IMR-90 (cell line): ENCODE results near the gene D2HGDH. TPM values are rescaled to one million over a fixed set of nuclear protein-coding genes. Genes with fewer than 3 reads are reported as not detected.

Experiments
- ATAC-seq: fragments of 200-7000 bp; cut with Tn5 transposase; 2 replicates; pipeline ENCODE4 v1.9.1; 2020; ENCODE audit warnings: low read depth, mild to moderate bottlenecking, moderate library complexity
- BruUV-seq: library from RNA; stranded (reverse); fragments of 400-500 nt; replicated peaks from 2 replicates; lab custom pipeline; 2021; lab: Mats Ljungman, UMichigan
- CTCF ChIA-PET: fragments of 300-600 bp; formaldehyde crosslinking; extraction: SDS; loops from one replicate; lab custom pipeline; 2021; ENCODE audit warnings: antibody characterized with exemption; lab: Yijun Ruan, JAX
- POLR2A ChIA-PET: fragments of 300-600 bp; sonication (Branson Sonifier 250); formaldehyde crosslinking; loops from one replicate; lab custom pipeline; 2022; ENCODE audit warnings: antibody characterized with exemption; ENCODE audit not compliant: unreplicated experiment; lab: Charles Lee
- DNase-seq: peaks from one replicate; pipeline ENCODE4 v3.0.0; 2013
- H2AFZ ChIP-seq: replicated peaks from 2 replicates; pipeline ENCODE3; 2013; ENCODE audit warnings: low read length, mild to moderate bottlenecking; ENCODE audit not compliant: poor library complexity
- H2AK5ac ChIP-seq: 2 replicates; pipeline ENCODE4 v1.6.1; 2013; ENCODE audit warnings: low read depth, low read length, inconsistent platforms
- H2AK9ac ChIP-seq: replicated peaks from 2 replicates; pipeline ENCODE3; 2013; ENCODE audit warnings: mild to moderate bottlenecking, low read depth, low read length, moderate library complexity; ENCODE audit not compliant: poor library complexity
- H2BK120ac ChIP-seq: 2 replicates; pipeline ENCODE4 v1.6.1; 2013; ENCODE audit warnings: low read depth, low read length, inconsistent platforms
- H2BK15ac ChIP-seq: 3 replicates; pipeline ENCODE4 v1.6.1; 2013; ENCODE audit warnings: low read depth, low read length, inconsistent platforms
- H2BK20ac ChIP-seq: 2 replicates; pipeline ENCODE4 v1.6.1; 2013; ENCODE audit warnings: low read depth, mild to moderate bottlenecking, inconsistent platforms, low read length, moderate library complexity
- H2BK5ac ChIP-seq: 2 replicates; pipeline ENCODE4 v1.6.1; 2013; ENCODE audit warnings: mild to moderate bottlenecking, low read depth, low read length, inconsistent platforms; ENCODE audit not compliant: poor library complexity, severe bottlenecking
- H3K14ac ChIP-seq: replicated peaks from 2 replicates; pipeline ENCODE4 v1.6.1; 2013; ENCODE audit warnings: low read depth, low read length, inconsistent platforms
- H3K18ac ChIP-seq: 2 replicates; pipeline ENCODE4 v1.6.1; 2013; ENCODE audit warnings: low read depth, low read length, control low read depth
- H3K23ac ChIP-seq: 2 replicates; pipeline ENCODE4 v1.6.1; 2013; ENCODE audit warnings: low read depth, low read length, inconsistent platforms
- H3K27ac ChIP-seq: 2 replicates; pipeline ENCODE4 v1.5.1; 2013; ENCODE audit warnings: mild to moderate bottlenecking, control low read depth, low read length; ENCODE audit not compliant: insufficient read depth
- H3K27me3 ChIP-seq: 2 replicates; pipeline ENCODE4 v1.6.1; 2013; ENCODE audit warnings: low read length; ENCODE audit not compliant: control insufficient read depth, insufficient read depth
- H3K36me3 ChIP-seq: 2 replicates; pipeline ENCODE4 v1.6.1; 2013; ENCODE audit warnings: low read length, mixed read lengths; ENCODE audit not compliant: control insufficient read depth, insufficient read depth
- H3K4ac ChIP-seq: 2 replicates; pipeline ENCODE4 v1.6.1; 2013; ENCODE audit warnings: low read depth, low read length, inconsistent platforms
- H3K4me1 ChIP-seq: 2 replicates; pipeline ENCODE4 v1.6.1; 2013; ENCODE audit warnings: low read length, mixed read lengths; ENCODE audit not compliant: control insufficient read depth, insufficient read depth
- H3K4me2 ChIP-seq: 2 replicates; pipeline ENCODE4 v1.6.1; 2013; ENCODE audit warnings: low read depth, mild to moderate bottlenecking, control low read depth, low read length, moderate library complexity
- H3K4me3 ChIP-seq: 2 replicates; pipeline ENCODE4 v1.5.1; 2013; ENCODE audit warnings: low read depth, mild to moderate bottlenecking, control low read depth, low read length, moderate library complexity; ENCODE audit not compliant: insufficient read depth
- H3K56ac ChIP-seq: 2 replicates; pipeline ENCODE4 v1.6.1; 2013; ENCODE audit warnings: low read length, inconsistent platforms; ENCODE audit not compliant: insufficient read depth; ENCODE audit errors: extremely low read depth
- H3K79me1 ChIP-seq, 2 experiments: 2 replicates each; pipeline ENCODE4 v1.6.1; 2013; ENCODE audit warnings: low read length in 2 of 2, inconsistent platforms in 1 of 2, low read depth in 1 of 2
- H3K9ac ChIP-seq: 2 replicates; pipeline ENCODE4 v1.6.1; 2013; ENCODE audit warnings: low read depth, low read length, control low read depth
- H3K9me1 ChIP-seq: 2 replicates; pipeline ENCODE4 v1.6.1; 2013; ENCODE audit warnings: low read length, inconsistent platforms; ENCODE audit not compliant: insufficient read depth
- H3K9me3 ChIP-seq: 2 replicates; pipeline ENCODE4 v1.6.1; 2013; ENCODE audit warnings: low read length; ENCODE audit not compliant: control insufficient read depth, insufficient read depth
- H4K20me1 ChIP-seq: 2 replicates; pipeline ENCODE4 v1.6.1; 2013; ENCODE audit warnings: low read length, inconsistent platforms; ENCODE audit not compliant: insufficient read depth
- H4K5ac ChIP-seq: 2 replicates; pipeline ENCODE4 v1.6.1; 2013; ENCODE audit warnings: mild to moderate bottlenecking, low read depth, low read length, control low read depth
- H4K8ac ChIP-seq, 2 experiments: 2 replicates each; pipeline ENCODE4 v1.6.1; 2013; ENCODE audit warnings: low read depth in 2 of 2, low read length in 2 of 2, control low read depth in 1 of 2, inconsistent platforms in 1 of 2
- H4K91ac ChIP-seq: 2 replicates; pipeline ENCODE4 v1.6.1; 2013; ENCODE audit warnings: low read depth, low read length, inconsistent platforms; ENCODE audit not compliant: insufficient read depth
- CHD1 ChIP-seq: IDR thresholded peaks from 2 replicates; pipeline ENCODE4 v1.6.1; 2012; ENCODE audit warnings: low read depth, low read length, improper control_type of control experiment
- FOS ChIP-seq: fragments of 150-350 bp; IDR thresholded peaks from 2 replicates; pipeline ENCODE4 v1.6.1; 2016; ENCODE audit warnings: low read depth, low read length
- MAFK ChIP-seq: IDR thresholded peaks from 2 replicates; pipeline ENCODE4 v1.6.1; 2012; ENCODE audit warnings: low read depth, low read length, improper control_type of control experiment
- MAZ ChIP-seq: IDR thresholded peaks from 2 replicates; pipeline ENCODE4 v1.6.1; 2012; ENCODE audit warnings: low read depth, mild to moderate bottlenecking, low read length, improper control_type of control experiment, moderate library complexity, borderline replicate concordance
- RAD21 ChIP-seq: IDR thresholded peaks from 2 replicates; pipeline ENCODE4 v1.6.1; 2012; ENCODE audit warnings: low read length, improper control_type of control experiment
- WGBS, 2 experiments: methylation state at CpG; one replicate each; pipeline versions ENCODE4 v1.1.5 to v1.1.7; 2013; ENCODE audit warnings: missing lambda C conversion rate in 2 of 2; ENCODE audit not compliant: insufficient read length in 1 of 2; ENCODE audit errors: extremely low coverage in 2 of 2; 5-methylcytosine and 5-hydroxymethylcytosine counted together
- dilution Hi-C: fragments of 300-500 bp; cut with HindIII; formaldehyde crosslinking; loops from one replicate; pipeline ENCODE4 v1.14.3; 2018; ENCODE audit warnings: low sequenced_read_pairs; ENCODE audit not compliant: unreplicated experiment
- in situ Hi-C: fragments of 300-500 bp; cut with MboI; formaldehyde crosslinking; loops from 3 replicates; pipeline ENCODE4 v1.14.3; 2019; ENCODE audit warnings: low sequenced_read_pairs, inconsistent platforms, mixed read lengths
- intact Hi-C: fragments of 100-400 bp; cut with micrococcal nuclease; formaldehyde crosslinking; loops from 2 replicates; pipeline ENCODE4 v1.10.0; 2022
- polyA plus RNA-seq, 3 experiments: library from polyadenylated mRNA; depleted of rRNA; stranded (reverse); fragments of >200 nt; gene quantifications; 2 replicates each; pipeline ENCODE4 v1.2.3, GENCODE V29; 2012; ENCODE audit warnings: low replicate concordance in 1 of 3
- total RNA-seq: library from RNA; depleted of rRNA; stranded (reverse); fragments of >200 nt; gene quantifications from 2 replicates; pipeline ENCODE4 v1.2.3, GENCODE V29; 2012

The D2HGDH gene
- total and polyA plus RNA-seq, 2 of the 4 experiments (the other 2 are of a cell fraction), result 6.3 to 22.1 TPM

GRCh38 chr2:241776336-241777169 is 42.1 kb downstream of the D2HGDH start, which contains the start of gene GAL3ST2:
Gene GAL3ST2, plus strand, starts transcription at chr2:241776822. Its CDS starts 134 bp downstream, at chr2:241776956.
- no peaks in the 10 kb centered on the region for H3K79me1 ChIP-seq

More at GRCh38 chr2:241776336-241777169, 42.1 kb downstream of the D2HGDH start, which contains the start of gene GAL3ST2:
- H2BK5ac ChIP-seq, result no peak within 1 kb of the TSS
- H2AK9ac ChIP-seq, result no peak within 1 kb of the TSS
- no peak within 1 kb of the TSS for H3K4me2 ChIP-seq
- in situ Hi-C loops, result no loop called here
- no peaks in the 10 kb centered on the region; the same call in 1 of the 2 replicates for H3K27me3 ChIP-seq
- no peaks in the 10 kb centered on the region for H3K9me1 ChIP-seq
- dilution Hi-C loops, result no loop called here
- no peak within 1 kb of the TSS for H3K27ac ChIP-seq
- H3K9ac ChIP-seq, result no peak within 1 kb of the TSS
- DNase-seq, result no peak
- H3K4me3 ChIP-seq, result no peak within 1 kb of the TSS
- no peak within 1 kb of the TSS for H3K18ac ChIP-seq
- H3K4me1 ChIP-seq, result peaks cover 9% of the 10 kb centered on the region
- H2BK20ac ChIP-seq, result no peak within 1 kb of the TSS
- ChIA-PET CTCF (no interaction called here), POLR2A (no interaction called here)
- H2BK120ac ChIP-seq, result no peak within 1 kb of the TSS
- H2BK15ac ChIP-seq, result no peak within 1 kb of the TSS
- no peak within 1 kb of the TSS for H4K91ac ChIP-seq
- WGBS, 2 experiments, result 85% methylated on average over 9 of the region's 27 CpGs; no CpG with 5 or more reads in 1 of the 2 experiments
- no peak for ATAC-seq
- BruUV-seq, result no TSS peak
- H2AFZ ChIP-seq, result peak within 1 kb of the TSS; percentile 41
- H4K20me1 ChIP-seq, result no peaks in the 10 kb centered on the region; the same call in 1 of the 2 replicates
- H3K23ac ChIP-seq, result no peak within 1 kb of the TSS
- H3K36me3 ChIP-seq, result no peaks in the 10 kb centered on the region
- no peak within 1 kb of the TSS for H2AK5ac ChIP-seq
- TF ChIP-seq MAZ, result no peak
- no peak for TF ChIP-seq FOS
- TF ChIP-seq CHD1, result no peak
- no peak for TF ChIP-seq RAD21
- no peak for TF ChIP-seq MAFK
- no peak within 1 kb of the TSS for H3K14ac ChIP-seq
- H4K5ac ChIP-seq, result no peak within 1 kb of the TSS
- intact Hi-C loops, result no loop called here
- peaks cover 3% of the 10 kb centered on the region; the same call in 1 of the 2 replicates for H3K9me3 ChIP-seq
- no peak within 1 kb of the TSS for H3K56ac ChIP-seq
- H4K8ac ChIP-seq, result no peak within 1 kb of the TSS
- H3K4ac ChIP-seq, result no peak within 1 kb of the TSS
